HCT116 (cell line): ENCODE data around the gene NAPEPLD.

Experiments used
- RAD21 ChIP-seq: IDR thresholded peaks from 2 replicates; pipeline ENCODE4 v1.6.1; 2012; ENCODE audit warnings: low read depth, mild to moderate bottlenecking
- TF ChIP-seq, protein P1 (sequence below), 3 experiments: fragments of 200-600 bp in 1 of 3; sonication (generic) in 1 of 3; IDR thresholded peaks in 2 of 3; conservative IDR thresholded peaks in 1 of 3; 2 replicates each; pipeline ENCODE4 v1.5.1; 2012 to 2017; ENCODE audit warnings: low read depth in 2 of 3, low read length in 2 of 3, antibody characterized with exemption in 1 of 3, borderline replicate concordance in 1 of 3, control low read depth in 1 of 3, mild to moderate bottlenecking in 1 of 3, mixed read lengths in 1 of 3, mixed run types in 1 of 3, moderate library complexity in 1 of 3; ENCODE audit not compliant: insufficient read depth in 1 of 3
- TF ChIP-seq, protein P2 (sequence below): IDR thresholded peaks from 2 replicates; pipeline ENCODE4 v1.6.1; 2011; ENCODE audit warnings: mild to moderate bottlenecking, low read length, moderate library complexity; ENCODE audit not compliant: insufficient replicate concordance; ENCODE audit errors: extremely low read depth

- TF ChIP-seq RAD21 = no peak
- TF ChIP-seq, protein P1, sequence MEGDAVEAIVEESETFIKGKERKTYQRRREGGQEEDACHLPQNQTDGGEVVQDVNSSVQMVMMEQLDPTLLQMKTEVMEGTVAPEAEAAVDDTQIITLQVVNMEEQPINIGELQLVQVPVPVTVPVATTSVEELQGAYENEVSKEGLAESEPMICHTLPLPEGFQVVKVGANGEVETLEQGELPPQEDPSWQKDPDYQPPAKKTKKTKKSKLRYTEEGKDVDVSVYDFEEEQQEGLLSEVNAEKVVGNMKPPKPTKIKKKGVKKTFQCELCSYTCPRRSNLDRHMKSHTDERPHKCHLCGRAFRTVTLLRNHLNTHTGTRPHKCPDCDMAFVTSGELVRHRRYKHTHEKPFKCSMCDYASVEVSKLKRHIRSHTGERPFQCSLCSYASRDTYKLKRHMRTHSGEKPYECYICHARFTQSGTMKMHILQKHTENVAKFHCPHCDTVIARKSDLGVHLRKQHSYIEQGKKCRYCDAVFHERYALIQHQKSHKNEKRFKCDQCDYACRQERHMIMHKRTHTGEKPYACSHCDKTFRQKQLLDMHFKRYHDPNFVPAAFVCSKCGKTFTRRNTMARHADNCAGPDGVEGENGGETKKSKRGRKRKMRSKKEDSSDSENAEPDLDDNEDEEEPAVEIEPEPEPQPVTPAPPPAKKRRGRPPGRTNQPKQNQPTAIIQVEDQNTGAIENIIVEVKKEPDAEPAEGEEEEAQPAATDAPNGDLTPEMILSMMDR (IDR thresholded peaks at IDR 0.05 in 2 of 3, conservative IDR thresholded peaks at IDR 0.05 in 1 of 3; ENCODE audit: borderline replicate concordance in 1 of 3, insufficient read depth in 1 of 3, low read depth in 2 of 3, low read length in 2 of 3) = no peak
- TF ChIP-seq, protein P2, sequence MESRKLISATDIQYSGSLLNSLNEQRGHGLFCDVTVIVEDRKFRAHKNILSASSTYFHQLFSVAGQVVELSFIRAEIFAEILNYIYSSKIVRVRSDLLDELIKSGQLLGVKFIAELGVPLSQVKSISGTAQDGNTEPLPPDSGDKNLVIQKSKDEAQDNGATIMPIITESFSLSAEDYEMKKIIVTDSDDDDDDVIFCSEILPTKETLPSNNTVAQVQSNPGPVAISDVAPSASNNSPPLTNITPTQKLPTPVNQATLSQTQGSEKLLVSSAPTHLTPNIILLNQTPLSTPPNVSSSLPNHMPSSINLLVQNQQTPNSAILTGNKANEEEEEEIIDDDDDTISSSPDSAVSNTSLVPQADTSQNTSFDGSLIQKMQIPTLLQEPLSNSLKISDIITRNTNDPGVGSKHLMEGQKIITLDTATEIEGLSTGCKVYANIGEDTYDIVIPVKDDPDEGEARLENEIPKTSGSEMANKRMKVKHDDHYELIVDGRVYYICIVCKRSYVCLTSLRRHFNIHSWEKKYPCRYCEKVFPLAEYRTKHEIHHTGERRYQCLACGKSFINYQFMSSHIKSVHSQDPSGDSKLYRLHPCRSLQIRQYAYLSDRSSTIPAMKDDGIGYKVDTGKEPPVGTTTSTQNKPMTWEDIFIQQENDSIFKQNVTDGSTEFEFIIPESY = no peak
These were observed 80.2 kb downstream of the NAPEPLD start for GRCh38 chr7:103068414-103069403.
